ENCODE results near the gene WFIKKN1. TPM values are rescaled to one million over a fixed set of nuclear protein-coding genes. Genes with fewer than 3 reads are reported as not detected.
A peak's percentile ranks its signal among the peaks of the same experiment; 100 is the strongest.

Gene WFIKKN1
- total and polyA plus RNA-seq, 5 donors from 2014 or later: 0.22 TPM; not detected in 4

GRCh38 chr16:628321-629061 lies 2.3 kb upstream of the WFIKKN1 start:
- ATAC-seq (ENCODE audit: low read depth in 2 of 2): no peak
- no peaks in the 10 kb centered on the region for H3K4me1 Mint-ChIP-seq
- Histone ChIP-seq H3K4me1 (ENCODE audit: control insufficient read depth, insufficient read depth, low read length, poor library complexity, severe bottlenecking) (peaks cover 4% of the 10 kb centered on the region), H3K4me3 (ENCODE audit: low read depth, low read length) (no peak overlapping the region), H3K27ac (ENCODE audit: insufficient read depth, low read length, poor library complexity, severe bottlenecking) (no peak overlapping the region), H3K27me3 (ENCODE audit: control insufficient read depth, insufficient read depth, low read length) (no peaks in the 10 kb centered on the region), H3K9me3 (ENCODE audit: control insufficient read depth in 2 of 2, low read length in 2 of 2) (no peaks in the 10 kb centered on the region), H3K36me3 (ENCODE audit: control insufficient read depth, insufficient read depth, low read length) (peaks cover 6% of the 10 kb centered on the region)
- H3K27ac Mint-ChIP-seq: no peak overlapping the region
- H3K27me3 Mint-ChIP-seq: no peaks in the 10 kb centered on the region
- no peaks in the 10 kb centered on the region for H3K9me3 Mint-ChIP-seq
- peak overlapping the region in 1 of 4 donors; percentile 43 for H3K4me3 Mint-ChIP-seq
- no peak for DNase-seq
- peaks cover 8% of the 10 kb centered on the region for H3K36me3 Mint-ChIP-seq

- DNase-seq (no peak), ATAC-seq (ENCODE audit: low read depth in 2 of 2) (no peak)
- H3K36me3 ChIP-seq (ENCODE audit: control insufficient read depth, insufficient read depth, low read length): peaks cover 6% of the 10 kb centered on the region
- no peak overlapping the region for H3K4me3 ChIP-seq (ENCODE audit: low read depth, low read length)
- Mint-ChIP-seq H3K36me3 (peaks cover 8% of the 10 kb centered on the region), H3K9me3 (no peaks in the 10 kb centered on the region), H3K4me3 (peak overlapping the region in 1 of 4 donors; percentile 47), H3K4me1 (no peaks in the 10 kb centered on the region), H3K27ac (no peak overlapping the region), H3K27me3 (no peaks in the 10 kb centered on the region)
- H3K27me3 ChIP-seq (ENCODE audit: control insufficient read depth, insufficient read depth, low read length): no peaks in the 10 kb centered on the region
- peaks cover 4% of the 10 kb centered on the region for H3K4me1 ChIP-seq (ENCODE audit: control insufficient read depth, insufficient read depth, low read length, poor library complexity, severe bottlenecking)
- H3K27ac ChIP-seq (ENCODE audit: insufficient read depth, low read length, poor library complexity, severe bottlenecking): no peak overlapping the region
- no peaks in the 10 kb centered on the region for H3K9me3 ChIP-seq (ENCODE audit: control insufficient read depth in 2 of 2, low read length in 2 of 2)
These were observed 1.5 kb upstream of the WFIKKN1 start for GRCh38 chr16:629185-629832.

GRCh38 chr16:629833-630248 lies 944 bp upstream of the WFIKKN1 start:
- ATAC-seq (ENCODE audit: low read depth in 2 of 2) (no peak), DNase-seq (no peak)
- Mint-ChIP-seq H3K9me3 (no peaks in the 10 kb centered on the region), H3K36me3 (peaks cover 8% of the 10 kb centered on the region), H3K4me1 (peaks cover 0 to under 1% (median 0%) of the 10 kb centered on the region in 4 donors), H3K27ac (no peak overlapping the region), H3K4me3 (no peak overlapping the region), H3K27me3 (no peaks in the 10 kb centered on the region)
- H3K9me3 ChIP-seq (ENCODE audit: control insufficient read depth in 2 of 2, low read length in 2 of 2): no peaks in the 10 kb centered on the region
- no peaks in the 10 kb centered on the region for H3K27me3 ChIP-seq (ENCODE audit: control insufficient read depth, insufficient read depth, low read length)
- H3K36me3 ChIP-seq (ENCODE audit: control insufficient read depth, insufficient read depth, low read length): peaks cover 6% of the 10 kb centered on the region
- peaks cover 5% of the 10 kb centered on the region for H3K4me1 ChIP-seq (ENCODE audit: control insufficient read depth, insufficient read depth, low read length, poor library complexity, severe bottlenecking)
- no peak overlapping the region for H3K27ac ChIP-seq (ENCODE audit: insufficient read depth, low read length, poor library complexity, severe bottlenecking)
- no peak overlapping the region for H3K4me3 ChIP-seq (ENCODE audit: low read depth, low read length)

- H3K4me3 Mint-ChIP-seq: no peak overlapping the region
- H3K9me3 ChIP-seq (ENCODE audit: control insufficient read depth in 2 of 2, low read length in 2 of 2): no peaks in the 10 kb centered on the region
These were observed 453 bp upstream of the WFIKKN1 start for GRCh38 chr16:630249-630814.

GRCh38 chr16:631808-632358 lies 1.1 kb downstream of the WFIKKN1 start:
- ATAC-seq (ENCODE audit: low read depth in 2 of 2) (no peak), DNase-seq (no peak)
- no peaks in the 10 kb centered on the region for H3K9me3 ChIP-seq (ENCODE audit: control insufficient read depth in 2 of 2, low read length in 2 of 2)
- H3K4me1 ChIP-seq (ENCODE audit: control insufficient read depth, insufficient read depth, low read length, poor library complexity, severe bottlenecking): peaks cover 21% of the 10 kb centered on the region
- H3K27me3 Mint-ChIP-seq: peaks cover 7% of the 10 kb centered on the region
- H3K36me3 ChIP-seq (ENCODE audit: control insufficient read depth, insufficient read depth, low read length): peaks cover 2% of the 10 kb centered on the region
- peaks cover 0 to 3% (median 0%) of the 10 kb centered on the region in 7 donors for H3K9me3 Mint-ChIP-seq
- no peak overlapping the region for H3K4me3 Mint-ChIP-seq
- H3K4me1 Mint-ChIP-seq: peaks cover 0 to 9% (median 3%) of the 10 kb centered on the region in 4 donors
- H3K36me3 Mint-ChIP-seq: peaks cover 8% of the 10 kb centered on the region
- no peak overlapping the region for H3K27ac ChIP-seq (ENCODE audit: insufficient read depth, low read length, poor library complexity, severe bottlenecking)
- no peak overlapping the region for H3K4me3 ChIP-seq (ENCODE audit: low read depth, low read length)
- H3K27ac Mint-ChIP-seq: no peak overlapping the region
- no peaks in the 10 kb centered on the region for H3K27me3 ChIP-seq (ENCODE audit: control insufficient read depth, insufficient read depth, low read length)

More at GRCh38 chr16:630249-630814, 453 bp upstream of the WFIKKN1 start:
- DNase-seq (no peak), ATAC-seq (ENCODE audit: low read depth in 2 of 2) (no peak)
- Mint-ChIP-seq H3K27ac (no peak overlapping the region), H3K36me3 (peaks cover 8% of the 10 kb centered on the region), H3K27me3 (no peaks in the 10 kb centered on the region), H3K9me3 (no peaks in the 10 kb centered on the region), H3K4me1 (peaks cover 0 to 4% (median 0%) of the 10 kb centered on the region in 4 donors)
- no peaks in the 10 kb centered on the region for H3K27me3 ChIP-seq (ENCODE audit: control insufficient read depth, insufficient read depth, low read length)
- peaks cover 10% of the 10 kb centered on the region for H3K4me1 ChIP-seq (ENCODE audit: control insufficient read depth, insufficient read depth, low read length, poor library complexity, severe bottlenecking)
- no peak overlapping the region for H3K27ac ChIP-seq (ENCODE audit: insufficient read depth, low read length, poor library complexity, severe bottlenecking)
- no peak overlapping the region for H3K4me3 ChIP-seq (ENCODE audit: low read depth, low read length)
- H3K36me3 ChIP-seq (ENCODE audit: control insufficient read depth, insufficient read depth, low read length): peaks cover 6% of the 10 kb centered on the region

GRCh38 chr16:632486-633335 lies 1.9 kb downstream of the WFIKKN1 start:
- H3K36me3 ChIP-seq (ENCODE audit: control insufficient read depth, insufficient read depth, low read length): no peaks in the 10 kb centered on the region
- peaks cover 21% of the 10 kb centered on the region for H3K4me1 ChIP-seq (ENCODE audit: control insufficient read depth, insufficient read depth, low read length, poor library complexity, severe bottlenecking)
- H3K9me3 Mint-ChIP-seq: peaks cover 0 to 3% (median 0%) of the 10 kb centered on the region in 7 donors
- ATAC-seq (ENCODE audit: low read depth in 2 of 2): no peak
- no peak overlapping the region for H3K4me3 ChIP-seq (ENCODE audit: low read depth, low read length)
- no peak overlapping the region for H3K27ac ChIP-seq (ENCODE audit: insufficient read depth, low read length, poor library complexity, severe bottlenecking)
- H3K27me3 ChIP-seq (ENCODE audit: control insufficient read depth, insufficient read depth, low read length): no peaks in the 10 kb centered on the region
- no peak for DNase-seq
- H3K4me3 Mint-ChIP-seq: peak overlapping the region in 1 of 4 donors; percentile 9
- H3K27ac Mint-ChIP-seq: no peak overlapping the region
- H3K27me3 Mint-ChIP-seq: peaks cover 8% of the 10 kb centered on the region
- H3K9me3 ChIP-seq (ENCODE audit: control insufficient read depth in 2 of 2, low read length in 2 of 2): peaks cover 0 to 4% of the 10 kb centered on the region in 2 experiments
- peaks cover 0 to 12% (median 4%) of the 10 kb centered on the region in 4 donors for H3K4me1 Mint-ChIP-seq
- H3K36me3 Mint-ChIP-seq: peaks cover 2% of the 10 kb centered on the region
